Upper lobe of right lung (tissue), 1 donor: ENCODE measurements around the gene TFDP1. TPM values are rescaled to one million over a fixed set of nuclear protein-coding genes. Genes with fewer than 3 reads are reported as not detected.
A peak's percentile ranks its signal among the peaks of the same experiment; 100 is the strongest.
"Not testable (repeated sequence)": the region's sequence is repeated elsewhere in the genome, so short reads cannot be mapped to it uniquely, and the experiment has no call there.

Source experiments
- ATAC-seq: fragments of 200-7000 bp; cut with Tn5 transposase; one replicate; pipeline ENCODE4 v1.9.1; 2020; ENCODE audit warnings: mild to moderate bottlenecking, moderate library complexity
- DNase-seq: peaks from one replicate; pipeline ENCODE4 v3.0.0-alpha.2; 2020
- H3K27ac ChIP-seq: fragments of 200-600 bp; one replicate; pipeline ENCODE4 v1.8.0; 2022
- H3K27me3 ChIP-seq: fragments of 200-600 bp; one replicate; pipeline ENCODE4 v1.8.0; 2022; ENCODE audit warnings: mild to moderate bottlenecking
- H3K36me3 ChIP-seq: fragments of 200-600 bp; one replicate; pipeline ENCODE4 v1.8.0; 2022
- H3K4me1 ChIP-seq: fragments of 200-600 bp; one replicate; pipeline ENCODE4 v1.8.0; 2022
- H3K4me3 ChIP-seq: fragments of 200-600 bp; one replicate; pipeline ENCODE4 v1.8.0; 2022; ENCODE audit warnings: mild to moderate bottlenecking
- H3K9me3 ChIP-seq: fragments of 200-600 bp; one replicate; pipeline ENCODE4 v1.8.0; 2022
- intact Hi-C: fragments of 100-400 bp; cut with DNase I; formaldehyde crosslinking; loops from one replicate; pipeline ENCODE4 v1.11.0; 2022
- total RNA-seq: library from RNA; stranded (reverse); fragmentation: NEBNext Ultra II Directional; extraction: Animal tissue kit (Norgen Biotek cat#: 25700); gene quantifications from one replicate; pipeline ENCODE4 v1.2.1, GENCODE V29; 2021
- TF ChIP-seq, protein P1 (sequence below): fragments of 200-600 bp; IDR thresholded peaks from one replicate; pipeline ENCODE4 v1.8.0; 2022; ENCODE audit warnings: antibody characterized with exemption
- donor health status: DM: no; HTN: yes; CAD: no; lungs with severe emphysema.

The TFDP1 gene
- total RNA-seq, 1 donor from 2014 or later = 42.3 TPM

GRCh38 chr13:113622791-113623490 lies 38.4 kb downstream of the TFDP1 start:
- Histone ChIP-seq H3K27ac (no peak overlapping the region), H3K27me3 (no peaks in the 10 kb centered on the region), H3K36me3 (peaks cover 6% of the 10 kb centered on the region), H3K4me3 (no peak overlapping the region), H3K4me1 (no peaks in the 10 kb centered on the region), H3K9me3 (no peaks in the 10 kb centered on the region)
- DNase-seq (no peak), ATAC-seq (no peak)
- intact Hi-C loops = no loop called here
- TF ChIP-seq, protein P1, sequence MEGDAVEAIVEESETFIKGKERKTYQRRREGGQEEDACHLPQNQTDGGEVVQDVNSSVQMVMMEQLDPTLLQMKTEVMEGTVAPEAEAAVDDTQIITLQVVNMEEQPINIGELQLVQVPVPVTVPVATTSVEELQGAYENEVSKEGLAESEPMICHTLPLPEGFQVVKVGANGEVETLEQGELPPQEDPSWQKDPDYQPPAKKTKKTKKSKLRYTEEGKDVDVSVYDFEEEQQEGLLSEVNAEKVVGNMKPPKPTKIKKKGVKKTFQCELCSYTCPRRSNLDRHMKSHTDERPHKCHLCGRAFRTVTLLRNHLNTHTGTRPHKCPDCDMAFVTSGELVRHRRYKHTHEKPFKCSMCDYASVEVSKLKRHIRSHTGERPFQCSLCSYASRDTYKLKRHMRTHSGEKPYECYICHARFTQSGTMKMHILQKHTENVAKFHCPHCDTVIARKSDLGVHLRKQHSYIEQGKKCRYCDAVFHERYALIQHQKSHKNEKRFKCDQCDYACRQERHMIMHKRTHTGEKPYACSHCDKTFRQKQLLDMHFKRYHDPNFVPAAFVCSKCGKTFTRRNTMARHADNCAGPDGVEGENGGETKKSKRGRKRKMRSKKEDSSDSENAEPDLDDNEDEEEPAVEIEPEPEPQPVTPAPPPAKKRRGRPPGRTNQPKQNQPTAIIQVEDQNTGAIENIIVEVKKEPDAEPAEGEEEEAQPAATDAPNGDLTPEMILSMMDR = no peak

DNA sequence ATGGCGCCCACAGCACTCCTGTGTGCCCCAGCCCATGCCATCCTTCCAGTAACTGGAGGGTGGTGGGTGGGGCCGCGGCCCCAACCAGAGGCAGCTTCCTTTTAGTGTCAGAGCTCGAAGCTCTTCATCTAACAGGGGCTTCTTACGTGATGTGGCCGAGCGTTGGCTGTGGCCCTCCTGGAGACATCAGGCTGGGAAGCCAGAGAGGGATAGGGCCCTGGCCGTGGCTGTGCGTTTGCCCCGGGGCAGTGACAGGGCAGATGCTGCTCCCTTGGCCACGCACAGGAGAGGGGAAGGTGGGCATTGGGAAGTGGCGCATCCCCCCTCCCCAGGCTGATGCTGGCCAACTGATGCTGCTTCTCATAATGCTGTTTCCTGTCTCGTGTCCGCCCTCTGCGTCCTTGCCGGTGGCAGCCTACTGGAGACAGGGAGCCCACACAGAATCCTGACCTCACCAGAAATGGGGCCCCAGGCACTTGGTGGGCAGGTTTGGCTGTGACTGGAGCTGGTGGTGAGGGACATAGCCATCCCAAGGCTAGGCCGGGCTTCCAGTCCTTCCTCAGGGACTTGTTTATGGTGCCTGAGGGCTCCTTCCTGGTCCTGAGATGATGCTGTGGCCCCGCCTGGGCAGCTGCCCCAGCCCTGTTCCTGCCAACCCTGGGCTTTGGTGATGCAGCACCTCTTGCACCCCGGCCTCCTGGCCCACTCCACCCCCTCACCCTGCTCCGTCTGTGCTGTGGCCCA lies 39.1 kb downstream of the TFDP1 start:
- DNase-seq = no peak
- Histone ChIP-seq H3K36me3 (peaks cover 6% of the 10 kb centered on the region), H3K9me3 (no peaks in the 10 kb centered on the region), H3K4me1 (no peaks in the 10 kb centered on the region), H3K27ac (no peak overlapping the region), H3K27me3 (no peaks in the 10 kb centered on the region), H3K4me3 (no peak overlapping the region)
- peak; percentile 29 for ATAC-seq
- TF ChIP-seq, protein P1 = no peak
- intact Hi-C loops = no loop called here

DNA sequence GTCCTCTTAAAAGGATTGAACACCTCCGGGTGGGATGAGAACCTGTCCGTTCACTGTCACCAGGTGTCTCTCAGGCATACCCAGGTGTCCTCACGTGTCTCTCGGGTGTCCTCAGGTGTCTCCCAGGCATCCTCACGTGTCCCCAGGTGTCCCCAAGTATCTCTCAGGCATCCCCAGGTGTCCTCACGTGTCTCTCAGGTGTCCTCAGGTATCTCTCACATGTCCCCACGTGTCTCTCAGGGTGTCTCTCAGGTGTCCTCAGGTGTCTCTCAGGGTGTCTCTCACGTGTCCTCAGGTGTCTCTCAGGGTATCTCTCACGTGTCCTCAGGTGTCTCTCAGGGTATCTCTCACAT lies 39.7 kb downstream of the TFDP1 start:
- TF ChIP-seq, protein P1 = no peak
- H3K36me3 ChIP-seq = peaks cover 6% of the 10 kb centered on the region
- intact Hi-C loops = no loop called here
- H3K9me3 ChIP-seq = no peaks in the 10 kb centered on the region
- no peak overlapping the region for H3K27ac ChIP-seq
- H3K27me3 ChIP-seq = no peaks in the 10 kb centered on the region
- no peaks in the 10 kb centered on the region for H3K4me1 ChIP-seq
- no peak for ATAC-seq
- no peak for DNase-seq
- H3K4me3 ChIP-seq = no peak overlapping the region

DNA sequence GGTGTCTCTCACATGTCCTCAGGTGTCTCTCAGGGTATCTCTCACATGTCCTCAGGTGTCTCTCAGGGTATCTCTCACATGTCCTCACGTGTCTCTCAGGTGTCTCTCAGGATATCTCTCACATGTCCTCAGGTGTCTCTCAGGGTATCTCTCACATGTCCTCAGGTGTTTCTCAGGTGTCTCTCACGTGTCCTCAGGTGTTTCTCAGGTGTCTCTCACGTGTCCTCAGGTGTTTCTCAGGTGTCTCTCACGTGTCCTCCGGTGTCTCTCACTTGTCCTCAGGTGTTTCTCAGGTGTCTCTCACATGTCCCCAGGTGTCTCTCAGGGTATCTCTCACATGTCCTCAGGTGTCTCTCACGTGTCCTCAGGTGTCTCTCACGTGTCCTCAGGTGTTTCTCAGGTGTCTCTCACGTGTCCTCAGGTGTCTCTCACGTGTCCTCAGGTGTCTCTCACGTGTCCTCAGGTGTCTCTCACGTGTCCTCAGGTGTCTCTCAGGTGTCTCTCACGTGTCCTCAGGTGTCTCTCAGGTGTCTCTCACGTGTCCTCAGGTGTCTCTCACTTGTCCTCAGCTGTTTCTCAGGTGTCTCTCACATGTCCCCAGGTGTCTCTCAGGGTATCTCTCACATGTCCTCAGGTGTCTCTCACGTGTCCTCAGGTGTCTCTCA lies 40.2 kb downstream of the TFDP1 start:
- ATAC-seq, H3K9me3 ChIP-seq, H3K27me3 ChIP-seq, H3K27ac ChIP-seq, H3K4me3 ChIP-seq, intact Hi-C loops, DNase-seq, H3K4me1 ChIP-seq, H3K36me3 ChIP-seq: not testable (repeated sequence)

- DNase-seq = no peak
- intact Hi-C loops = no loop called here
- Histone ChIP-seq H3K9me3 (no peaks in the 10 kb centered on the region), H3K27me3 (no peaks in the 10 kb centered on the region), H3K36me3 (peaks cover 6% of the 10 kb centered on the region), H3K27ac (no peak overlapping the region), H3K4me1 (no peaks in the 10 kb centered on the region), H3K4me3 (no peak overlapping the region)
- no peak for ATAC-seq
- TF ChIP-seq, protein P1 = no peak
Measured at GRCh38 chr13:113625965-113626721, 41.6 kb downstream of the TFDP1 start.
